Hepatocyte (in vitro differentiated cells): ENCODE measurements around the gene FBXL5.

Experiments used
- CTCF ChIP-seq: fragments of 200-600 bp; sonication (generic); IDR thresholded peaks from 2 replicates; pipeline ENCODE4 v1.5.1; 2016; ENCODE audit warnings: antibody characterized with exemption, mild to moderate bottlenecking; ENCODE audit not compliant: poor library complexity
- EZH2 ChIP-seq: fragments of 200-600 bp; sonication (generic); IDR thresholded peaks from 2 replicates; pipeline ENCODE4 v1.6.1; 2016; ENCODE audit warnings: antibody characterized with exemption, mild to moderate bottlenecking, borderline replicate concordance

GRCh38 chr4:15577508-15577907 is 77.6 kb downstream of the FBXL5 start:
- TF ChIP-seq CTCF, result no peak
- no peak for TF ChIP-seq EZH2
